ENCODE measurements around the gene AMPH. TPM values are rescaled to one million over a fixed set of nuclear protein-coding genes. Genes with fewer than 3 reads are reported as not detected.

Gene AMPH
- total RNA-seq, 3 donors from 2014 or later (not counting 1 experiment from before 2014, with no cell fraction given): 0.18 TPM; not detected in 2

GRCh38 chr7:38453826-38454225, 177.3 kb downstream of the AMPH start:
- no peak for ATAC-seq
- intact Hi-C loops (cut with micrococcal nuclease): no loop called here
- H3K36me3 ChIP-seq (ENCODE audit: control insufficient read depth, insufficient read depth, low read length): no peaks in the 10 kb centered on the region
- no peak overlapping the region for H3K4me3 ChIP-seq (ENCODE audit: low read length)
- no peak overlapping the region for H3K27ac ChIP-seq (ENCODE audit: low read length)
- peaks cover 2% of the 10 kb centered on the region for H3K27me3 ChIP-seq (ENCODE audit: control insufficient read depth, insufficient read depth, low read length)
- no peak overlapping the region for H3K4me3 Mint-ChIP-seq
- H3K9me3 Mint-ChIP-seq: no peaks in the 10 kb centered on the region
- DNase-seq: no peak
- TF ChIP-seq CTCF (IDR thresholded peaks at IDR 0.05): no peak
- peaks cover 7% of the 10 kb centered on the region for H3K36me3 Mint-ChIP-seq
- 96% methylated on average over 5 of the region's 5 CpGs for WGBS (ENCODE audit: insufficient coverage)
- peaks cover 11 to 35% of the 10 kb centered on the region in 2 donors for H3K27me3 Mint-ChIP-seq (ENCODE audit: low read depth in 2 of 2)
- no peaks in the 10 kb centered on the region for H3K4me1 Mint-ChIP-seq
- H3K9me3 ChIP-seq (ENCODE audit: control insufficient read depth, insufficient read depth, low read length): peaks cover 3% of the 10 kb centered on the region
- no peaks in the 10 kb centered on the region for H3K4me1 ChIP-seq (ENCODE audit: control insufficient read depth, insufficient read depth, low read length)
- no peak overlapping the region for H3K27ac Mint-ChIP-seq

GRCh38 chr7:38453168-38453567, 178.0 kb downstream of the AMPH start:
- 89% methylated on average over 2 of the region's 3 CpGs for WGBS (ENCODE audit: insufficient coverage)
- Histone ChIP-seq H3K27me3 (ENCODE audit: control insufficient read depth, insufficient read depth, low read length) (peaks cover 2% of the 10 kb centered on the region), H3K9me3 (ENCODE audit: control insufficient read depth, insufficient read depth, low read length) (peaks cover 3% of the 10 kb centered on the region), H3K4me3 (ENCODE audit: low read length) (no peak overlapping the region), H3K4me1 (ENCODE audit: control insufficient read depth, insufficient read depth, low read length) (no peaks in the 10 kb centered on the region), H3K27ac (ENCODE audit: low read length) (no peak overlapping the region), H3K36me3 (ENCODE audit: control insufficient read depth, insufficient read depth, low read length) (no peaks in the 10 kb centered on the region)
- Mint-ChIP-seq H3K4me1 (no peaks in the 10 kb centered on the region), H3K4me3 (no peak overlapping the region), H3K27ac (no peak overlapping the region), H3K36me3 (peaks cover 7% of the 10 kb centered on the region), H3K27me3 (ENCODE audit: low read depth in 2 of 2) (peaks cover 11 to 30% of the 10 kb centered on the region in 2 donors), H3K9me3 (no peaks in the 10 kb centered on the region)
- TF ChIP-seq CTCF (IDR thresholded peaks at IDR 0.05): no peak
- intact Hi-C loops (cut with micrococcal nuclease): no loop called here
- no peak for DNase-seq
- no peak for ATAC-seq

GRCh38 chr7:38452681-38453108, 178.5 kb downstream of the AMPH start:
- DNase-seq: no peak
- WGBS (ENCODE audit: insufficient coverage): 91% methylated on average over 1 of the region's 1 CpG
- peaks cover 2% of the 10 kb centered on the region for H3K27me3 ChIP-seq (ENCODE audit: control insufficient read depth, insufficient read depth, low read length)
- H3K4me3 Mint-ChIP-seq: no peak overlapping the region
- intact Hi-C loops (cut with micrococcal nuclease): no loop called here
- H3K36me3 Mint-ChIP-seq: peaks cover 7% of the 10 kb centered on the region
- H3K4me3 ChIP-seq (ENCODE audit: low read length): no peak overlapping the region
- no peak for TF ChIP-seq CTCF (IDR thresholded peaks at IDR 0.05)
- H3K36me3 ChIP-seq (ENCODE audit: control insufficient read depth, insufficient read depth, low read length): no peaks in the 10 kb centered on the region
- H3K4me1 Mint-ChIP-seq: no peaks in the 10 kb centered on the region
- H3K9me3 Mint-ChIP-seq: no peaks in the 10 kb centered on the region
- no peaks in the 10 kb centered on the region for H3K4me1 ChIP-seq (ENCODE audit: control insufficient read depth, insufficient read depth, low read length)
- peaks cover 11 to 28% of the 10 kb centered on the region in 2 donors for H3K27me3 Mint-ChIP-seq (ENCODE audit: low read depth in 2 of 2)
- H3K27ac ChIP-seq (ENCODE audit: low read length): no peak overlapping the region
- no peak overlapping the region for H3K27ac Mint-ChIP-seq
- no peak for ATAC-seq
- peaks cover 3% of the 10 kb centered on the region for H3K9me3 ChIP-seq (ENCODE audit: control insufficient read depth, insufficient read depth, low read length)

- DNase-seq: no peak
- no peaks in the 10 kb centered on the region for H3K4me1 Mint-ChIP-seq
- intact Hi-C loops (cut with micrococcal nuclease): no loop called here
Observed at GRCh38 chr7:38451840-38452239, 179.3 kb downstream of the AMPH start.

More at GRCh38 chr7:38451840-38452239, 179.3 kb downstream of the AMPH start:
- Mint-ChIP-seq H3K9me3 (no peaks in the 10 kb centered on the region), H3K27ac (no peak overlapping the region), H3K4me3 (no peak overlapping the region), H3K27me3 (ENCODE audit: low read depth in 2 of 2) (peaks cover 9 to 22% of the 10 kb centered on the region in 2 donors), H3K36me3 (peaks cover 3% of the 10 kb centered on the region)
- Histone ChIP-seq H3K4me1 (ENCODE audit: control insufficient read depth, insufficient read depth, low read length) (no peaks in the 10 kb centered on the region), H3K36me3 (ENCODE audit: control insufficient read depth, insufficient read depth, low read length) (no peaks in the 10 kb centered on the region), H3K27ac (ENCODE audit: low read length) (no peak overlapping the region), H3K9me3 (ENCODE audit: control insufficient read depth, insufficient read depth, low read length) (peaks cover 3% of the 10 kb centered on the region), H3K4me3 (ENCODE audit: low read length) (no peak overlapping the region), H3K27me3 (ENCODE audit: control insufficient read depth, insufficient read depth, low read length) (peaks cover 2% of the 10 kb centered on the region)
- 22% methylated on average over 1 of the region's 2 CpGs for WGBS (ENCODE audit: insufficient coverage)
- TF ChIP-seq CTCF (IDR thresholded peaks at IDR 0.05): no peak
- no peak for ATAC-seq

Data from natural killer cell (primary cell).